Mammary epithelial cell (primary cell): ENCODE data around the gene DSC2.

ENCODE experiments used
- CTCF ChIP-seq, 2 donors: IDR thresholded peaks in 1 of 2; conservative IDR thresholded peaks in 1 of 2; 2 replicates each; pipeline ENCODE4 v1.5.1; 2011 to 2012; ENCODE audit warnings: inconsistent platforms in 2 of 2, low read length in 2 of 2, mild to moderate bottlenecking in 2 of 2, control low read depth in 1 of 2, low read depth in 1 of 2; ENCODE audit not compliant: insufficient read depth in 1 of 2; ENCODE audit errors: extremely low read depth in 1 of 2
- EZH2 ChIP-seq: IDR thresholded peaks from 2 replicates; pipeline ENCODE4 v1.6.1; 2012; ENCODE audit warnings: low read length, inconsistent platforms, borderline replicate concordance

DNA sequence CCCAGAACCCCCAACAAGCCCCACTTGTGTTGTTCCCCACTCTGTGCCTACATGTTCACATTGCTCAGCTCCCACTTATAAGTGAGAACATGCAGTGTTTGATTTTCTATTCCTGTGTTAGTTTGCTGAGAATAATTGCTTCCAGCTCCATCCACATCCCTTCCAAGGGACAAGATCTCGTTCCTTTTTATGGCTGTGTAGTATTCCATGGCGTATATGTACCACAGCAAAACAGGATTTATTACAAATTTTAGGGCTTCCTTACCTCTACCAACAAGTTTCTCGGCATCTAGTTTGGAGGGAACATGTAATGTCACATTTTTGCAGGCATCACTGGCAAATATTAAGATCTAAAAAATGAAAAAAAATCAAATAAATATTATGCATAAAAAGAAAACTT, 8.9 kb downstream of the DSC2 start:
- TF ChIP-seq CTCF (conservative IDR thresholded peaks at IDR 0.05 in 1 of 2, IDR thresholded peaks at IDR 0.05 in 1 of 2; ENCODE audit: extremely low read depth in 1 of 2, insufficient read depth in 1 of 2, low read depth in 1 of 2, low read length in 2 of 2) (no peak), EZH2 (no peak)
